Measurements from ENCODE around the gene UPP2. TPM values are rescaled to one million over a fixed set of nuclear protein-coding genes. Genes with fewer than 3 reads are reported as not detected.

Gene UPP2
- not detected for total RNA-seq

GRCh38 chr2:158101384-158101926 lies at the start of gene UPP2:
UPP2 (plus strand) TSS chr2:158101876; CDS start chr2:158102064, 188 bp downstream.
- Histone ChIP-seq H3K4me3 (ENCODE audit: low read length) (no peak within 1 kb of the TSS), H3K27me3 (ENCODE audit: insufficient read depth, low read length) (no peaks in the 10 kb centered on the region), H3K4me1 (ENCODE audit: insufficient read depth, low read length) (no peaks in the 10 kb centered on the region), H3K9me3 (ENCODE audit: low read depth, low read length) (no peaks in the 10 kb centered on the region)

- no peaks in the 10 kb centered on the region for H3K9me3 ChIP-seq (ENCODE audit: low read depth, low read length)
- H3K4me1 ChIP-seq (ENCODE audit: insufficient read depth, low read length): no peaks in the 10 kb centered on the region
- no peak overlapping the region for H3K4me3 ChIP-seq (ENCODE audit: low read length)
- no peaks in the 10 kb centered on the region for H3K27me3 ChIP-seq (ENCODE audit: insufficient read depth, low read length)
Measured at GRCh38 chr2:158052761-158053160, 48.9 kb upstream of the UPP2 start.

GRCh38 chr2:158056875-158057274 lies 44.8 kb upstream of the UPP2 start:
- Histone ChIP-seq H3K27me3 (ENCODE audit: insufficient read depth, low read length) (no peaks in the 10 kb centered on the region), H3K4me1 (ENCODE audit: insufficient read depth, low read length) (no peaks in the 10 kb centered on the region), H3K9me3 (ENCODE audit: low read depth, low read length) (no peaks in the 10 kb centered on the region), H3K4me3 (ENCODE audit: low read length) (no peak overlapping the region)

- Histone ChIP-seq H3K9me3 (ENCODE audit: low read depth, low read length) (no peaks in the 10 kb centered on the region), H3K27me3 (ENCODE audit: insufficient read depth, low read length) (no peaks in the 10 kb centered on the region), H3K4me1 (ENCODE audit: insufficient read depth, low read length) (no peaks in the 10 kb centered on the region), H3K4me3 (ENCODE audit: low read length) (no peak overlapping the region)
Measured at GRCh38 chr2:158060160-158060834, 41.4 kb upstream of the UPP2 start.

- Histone ChIP-seq H3K4me3 (ENCODE audit: low read length) (no peak overlapping the region), H3K4me1 (ENCODE audit: insufficient read depth, low read length) (no peaks in the 10 kb centered on the region), H3K27me3 (ENCODE audit: insufficient read depth, low read length) (no peaks in the 10 kb centered on the region), H3K9me3 (ENCODE audit: low read depth, low read length) (no peaks in the 10 kb centered on the region)
Measured at GRCh38 chr2:158060835-158061435, 40.7 kb upstream of the UPP2 start.

- H3K27me3 ChIP-seq (ENCODE audit: insufficient read depth, low read length): no peaks in the 10 kb centered on the region
- no peaks in the 10 kb centered on the region for H3K4me1 ChIP-seq (ENCODE audit: insufficient read depth, low read length)
- H3K4me3 ChIP-seq (ENCODE audit: low read length): no peak overlapping the region
- H3K9me3 ChIP-seq (ENCODE audit: low read depth, low read length): no peaks in the 10 kb centered on the region
Measured at GRCh38 chr2:158061763-158062162, 39.9 kb upstream of the UPP2 start.

GRCh38 chr2:158066046-158066713 lies 35.5 kb upstream of the UPP2 start:
- no peaks in the 10 kb centered on the region for H3K27me3 ChIP-seq (ENCODE audit: insufficient read depth, low read length)
- H3K4me1 ChIP-seq (ENCODE audit: insufficient read depth, low read length): no peaks in the 10 kb centered on the region
- no peak overlapping the region for H3K4me3 ChIP-seq (ENCODE audit: low read length)
- H3K9me3 ChIP-seq (ENCODE audit: low read depth, low read length): no peaks in the 10 kb centered on the region

- Histone ChIP-seq H3K4me3 (ENCODE audit: low read length) (no peak overlapping the region), H3K4me1 (ENCODE audit: insufficient read depth, low read length) (no peaks in the 10 kb centered on the region), H3K9me3 (ENCODE audit: low read depth, low read length) (peaks cover 2% of the 10 kb centered on the region), H3K27me3 (ENCODE audit: insufficient read depth, low read length) (no peaks in the 10 kb centered on the region)
Measured at GRCh38 chr2:158071018-158071417, 30.7 kb upstream of the UPP2 start.

GRCh38 chr2:158072361-158072760 lies 29.3 kb upstream of the UPP2 start:
- Histone ChIP-seq H3K9me3 (ENCODE audit: low read depth, low read length) (peaks cover 16% of the 10 kb centered on the region), H3K4me3 (ENCODE audit: low read length) (no peak overlapping the region), H3K4me1 (ENCODE audit: insufficient read depth, low read length) (no peaks in the 10 kb centered on the region), H3K27me3 (ENCODE audit: insufficient read depth, low read length) (no peaks in the 10 kb centered on the region)

- Histone ChIP-seq H3K27me3 (ENCODE audit: insufficient read depth, low read length) (no peaks in the 10 kb centered on the region), H3K4me1 (ENCODE audit: insufficient read depth, low read length) (no peaks in the 10 kb centered on the region), H3K4me3 (ENCODE audit: low read length) (no peak overlapping the region), H3K9me3 (ENCODE audit: low read depth, low read length) (peaks cover 21% of the 10 kb centered on the region)
Measured at GRCh38 chr2:158079672-158080071, 22.0 kb upstream of the UPP2 start.

- H3K27me3 ChIP-seq (ENCODE audit: insufficient read depth, low read length): peaks cover 2% of the 10 kb centered on the region
- H3K4me3 ChIP-seq (ENCODE audit: low read length): no peak overlapping the region
- H3K9me3 ChIP-seq (ENCODE audit: low read depth, low read length): peaks cover 12% of the 10 kb centered on the region
- H3K4me1 ChIP-seq (ENCODE audit: insufficient read depth, low read length): no peaks in the 10 kb centered on the region
Measured at GRCh38 chr2:158088093-158088492, 13.6 kb upstream of the UPP2 start.

GRCh38 chr2:158089322-158089721 lies 12.4 kb upstream of the UPP2 start:
- Histone ChIP-seq H3K4me1 (ENCODE audit: insufficient read depth, low read length) (no peaks in the 10 kb centered on the region), H3K4me3 (ENCODE audit: low read length) (no peak overlapping the region), H3K27me3 (ENCODE audit: insufficient read depth, low read length) (peaks cover 2% of the 10 kb centered on the region), H3K9me3 (ENCODE audit: low read depth, low read length) (peaks cover 12% of the 10 kb centered on the region)

GRCh38 chr2:158091647-158092046 lies 10.0 kb upstream of the UPP2 start:
- H3K4me1 ChIP-seq (ENCODE audit: insufficient read depth, low read length): no peaks in the 10 kb centered on the region
- H3K4me3 ChIP-seq (ENCODE audit: low read length): no peak overlapping the region
- H3K27me3 ChIP-seq (ENCODE audit: insufficient read depth, low read length): peaks cover 2% of the 10 kb centered on the region
- H3K9me3 ChIP-seq (ENCODE audit: low read depth, low read length): peaks cover 12% of the 10 kb centered on the region

GRCh38 chr2:158094487-158095092 lies 7.1 kb upstream of the UPP2 start:
- no peak overlapping the region for H3K4me3 ChIP-seq (ENCODE audit: low read length)
- no peaks in the 10 kb centered on the region for H3K9me3 ChIP-seq (ENCODE audit: low read depth, low read length)
- H3K27me3 ChIP-seq (ENCODE audit: insufficient read depth, low read length): no peaks in the 10 kb centered on the region
- H3K4me1 ChIP-seq (ENCODE audit: insufficient read depth, low read length): no peaks in the 10 kb centered on the region

GRCh38 chr2:158095269-158095668 lies 6.4 kb upstream of the UPP2 start:
- Histone ChIP-seq H3K27me3 (ENCODE audit: insufficient read depth, low read length) (no peaks in the 10 kb centered on the region), H3K4me1 (ENCODE audit: insufficient read depth, low read length) (no peaks in the 10 kb centered on the region)

More at GRCh38 chr2:158095269-158095668, 6.4 kb upstream of the UPP2 start:
- Histone ChIP-seq H3K4me3 (ENCODE audit: low read length) (no peak overlapping the region), H3K9me3 (ENCODE audit: low read depth, low read length) (no peaks in the 10 kb centered on the region)
